Activated T-helper 17 cell treated with anti-CD3 and anti-CD28 coated beads, Interleukin-2, amount 50 U/mL, for 72 hours (primary cell): Measurements from ENCODE around the gene FAM186B. TPM values are rescaled to one million over a fixed set of nuclear protein-coding genes. Genes with fewer than 3 reads are reported as not detected.

Source experiments
- ATAC-seq: fragments of 150-1000 bp; cut with Tn5 transposase; replicated peaks from 2 replicates; pipeline ENCODE4 v1.10.0; 2021; ENCODE audit warnings: mild to moderate bottlenecking, moderate library complexity
- H3K27ac Mint-ChIP-seq: one replicate; pipeline ENCODE4 v1.8.0; 2022; ENCODE audit warnings: mixed read lengths
- H3K27me3 Mint-ChIP-seq: one replicate; pipeline ENCODE4 v1.8.0; 2022; ENCODE audit warnings: mixed read lengths
- H3K36me3 Mint-ChIP-seq: one replicate; pipeline ENCODE4 v1.8.0; 2022; ENCODE audit warnings: low read depth, mild to moderate bottlenecking, mixed read lengths
- H3K4me1 Mint-ChIP-seq: one replicate; pipeline ENCODE4 v1.8.0; 2022; ENCODE audit warnings: mixed read lengths
- H3K4me3 Mint-ChIP-seq: one replicate; pipeline ENCODE4 v1.8.0; 2022; ENCODE audit warnings: mild to moderate bottlenecking, mixed read lengths
- H3K9me3 Mint-ChIP-seq: one replicate; pipeline ENCODE4 v1.8.0; 2022; ENCODE audit warnings: mixed read lengths
- total RNA-seq, 2 donors: library from RNA; stranded (reverse); gene quantifications; one replicate each; pipeline ENCODE4 v1.2.3, GENCODE V29; 2022

The FAM186B gene
- total RNA-seq, 2 donors from 2014 or later: 0.11 TPM; not detected in 1

DNA sequence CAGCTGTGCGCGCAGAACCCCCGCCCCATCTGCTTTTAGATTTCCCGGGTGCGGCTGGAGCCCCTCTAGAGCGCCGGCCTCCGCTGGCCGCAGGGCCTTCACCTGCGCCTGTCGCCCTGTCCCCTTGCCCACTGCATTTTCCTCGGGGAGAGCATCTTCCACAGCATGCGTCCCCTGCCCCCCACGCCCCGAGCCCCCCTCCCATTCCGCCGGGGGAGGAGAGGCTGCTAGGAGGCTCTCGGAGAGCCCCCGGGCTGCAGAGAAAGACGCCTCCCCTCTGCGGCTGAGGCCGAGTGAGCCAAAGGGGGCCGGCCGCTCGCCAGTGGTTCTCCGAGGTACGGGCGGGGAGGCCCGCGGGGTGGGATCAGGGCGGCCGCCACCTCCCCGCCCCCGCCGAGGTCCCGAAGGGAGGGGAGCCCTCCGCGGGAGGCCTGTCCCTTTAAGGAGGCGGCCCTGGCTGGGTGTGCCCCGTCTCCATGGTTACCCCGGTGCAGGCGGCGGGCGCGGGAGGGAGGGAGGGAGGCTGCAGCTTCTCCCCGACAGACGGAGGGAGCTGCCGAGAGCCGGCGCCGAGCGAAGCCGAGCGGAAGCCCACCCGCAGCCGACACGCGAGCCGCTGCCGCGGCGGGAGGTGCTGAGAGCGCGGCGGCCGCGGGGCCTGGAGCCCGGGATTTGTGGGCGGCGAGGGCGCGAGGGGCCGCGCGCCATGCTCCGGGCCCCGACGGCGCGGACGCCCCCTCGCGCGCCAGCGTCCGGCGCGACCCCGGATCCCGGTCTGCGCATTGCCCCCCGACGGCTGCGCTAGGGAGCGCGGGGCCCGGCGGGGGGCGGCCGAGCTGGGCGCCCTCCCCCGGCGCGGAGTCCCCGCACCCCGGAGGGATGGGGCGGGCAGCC is 66.7 kb downstream of the FAM186B start, which contains the start of gene KCNH3:
Gene KCNH3 (plus strand): TSS at position 521 of the 894 bp plus-strand sequence. CDS start 387 bp downstream, outside the sequence.
- H3K4me1 Mint-ChIP-seq: no peaks in the 10 kb centered on the region
- H3K4me3 Mint-ChIP-seq: peak within 1 kb of the TSS; percentile 64
- no peaks in the 10 kb centered on the region for H3K9me3 Mint-ChIP-seq
- peak; percentile 84 for ATAC-seq
- no peaks in the 10 kb centered on the region for H3K36me3 Mint-ChIP-seq
- H3K27me3 Mint-ChIP-seq: peaks cover 8% of the 10 kb centered on the region
- H3K27ac Mint-ChIP-seq: no peak within 1 kb of the TSS

DNA sequence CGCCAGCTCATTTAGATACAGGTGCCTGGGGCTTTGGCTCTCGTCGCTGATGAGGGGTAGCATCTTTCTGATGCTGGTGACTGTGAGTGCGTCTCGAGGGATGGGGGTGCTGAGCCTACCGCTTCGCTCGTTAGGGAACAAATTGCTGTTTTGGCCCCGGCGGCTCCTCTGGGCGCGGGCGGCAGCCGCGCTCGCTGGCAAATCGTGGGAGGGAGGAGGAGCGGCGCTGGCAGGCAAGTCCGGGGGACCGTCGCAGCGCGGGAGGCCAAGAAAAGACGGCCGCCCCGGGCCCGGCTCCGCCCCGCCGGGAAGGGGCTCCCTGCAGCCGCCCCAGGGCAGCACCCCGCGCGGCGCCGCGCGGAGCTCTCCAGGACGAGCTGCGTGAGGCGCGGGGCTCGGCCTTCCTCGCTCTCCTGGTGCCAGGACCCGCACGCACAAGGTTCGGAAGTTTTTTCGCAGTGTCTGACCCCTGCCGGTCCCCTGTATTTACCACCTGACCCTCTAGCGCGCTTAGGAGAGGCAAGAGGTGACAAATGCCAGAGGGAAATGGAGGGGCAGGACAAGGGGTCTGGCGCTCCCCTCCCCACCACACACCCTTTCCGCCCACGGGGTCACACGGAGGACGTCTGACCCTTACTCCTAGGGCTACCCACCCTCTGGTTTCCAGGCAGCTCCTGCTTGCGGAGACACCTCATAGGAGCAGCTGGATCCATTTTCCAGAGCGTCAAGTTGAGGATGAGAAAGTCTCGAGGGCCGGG is 67.5 kb downstream of the FAM186B start:
- Mint-ChIP-seq H3K36me3 (no peaks in the 10 kb centered on the region), H3K27ac (no peak overlapping the region), H3K4me3 (peak overlapping the region; percentile 64), H3K4me1 (no peaks in the 10 kb centered on the region), H3K27me3 (peaks cover 8% of the 10 kb centered on the region), H3K9me3 (no peaks in the 10 kb centered on the region)
- ATAC-seq: peak; percentile 27

Other genes with a start within 250 kb of the FAM186B start
- 10 to 100 TPM; 15.3 to 16.9 TPM for gene SPATS2, start 238.2 kb downstream of the FAM186B start, total RNA-seq
- gene KCNH3, start 66.6 kb downstream of the FAM186B start, total RNA-seq: 1 to 10 TPM; 1.1 to 1.3 TPM
- 10 to 100 TPM; 31.6 to 54.8 TPM for gene MCRS1, start 37.5 kb downstream of the FAM186B start, total RNA-seq
- 1 to 10 TPM; 7.7 to 8.2 TPM for gene PRPF40B, start 17.9 kb upstream of the FAM186B start, total RNA-seq
- 10 to 100 TPM; 19.9 to 33.8 TPM for gene FMNL3, start 101.8 kb upstream of the FAM186B start, total RNA-seq
- 100 to 1,000 TPM; 407 to 411 TPM for gene TMBIM6, start 135.9 kb upstream of the FAM186B start, total RNA-seq
- 1 to 10 TPM; 1.2 to 2.4 TPM for gene NCKAP5L, start 222.8 kb upstream of the FAM186B start, total RNA-seq
- 1 to 10 TPM; 3.4 to 5.1 TPM for gene BCDIN3D, start 237.5 kb upstream of the FAM186B start, total RNA-seq